ENCODE data around the gene LGALS16.

DNA sequence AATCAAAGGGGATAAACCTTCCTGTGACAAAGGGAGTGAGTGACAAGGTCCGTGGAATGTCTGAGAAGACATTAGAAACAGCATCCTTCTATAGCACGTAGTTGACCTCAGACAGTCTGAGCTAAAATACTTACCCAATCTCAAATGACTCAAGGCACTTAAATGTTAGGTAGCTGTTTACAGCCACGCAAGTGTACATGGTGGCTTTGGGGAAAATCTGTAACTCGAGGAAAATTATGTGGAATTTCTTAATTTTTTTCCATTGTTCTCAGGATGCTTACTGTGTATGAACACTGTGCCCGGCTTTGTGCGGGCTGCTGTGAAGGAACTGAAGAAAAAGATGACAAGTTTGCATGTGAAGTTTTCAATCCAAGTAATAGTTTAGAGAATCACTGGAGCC is 48.2 kb upstream of the LGALS16 start:
- TF ChIP-seq, protein P1, sequence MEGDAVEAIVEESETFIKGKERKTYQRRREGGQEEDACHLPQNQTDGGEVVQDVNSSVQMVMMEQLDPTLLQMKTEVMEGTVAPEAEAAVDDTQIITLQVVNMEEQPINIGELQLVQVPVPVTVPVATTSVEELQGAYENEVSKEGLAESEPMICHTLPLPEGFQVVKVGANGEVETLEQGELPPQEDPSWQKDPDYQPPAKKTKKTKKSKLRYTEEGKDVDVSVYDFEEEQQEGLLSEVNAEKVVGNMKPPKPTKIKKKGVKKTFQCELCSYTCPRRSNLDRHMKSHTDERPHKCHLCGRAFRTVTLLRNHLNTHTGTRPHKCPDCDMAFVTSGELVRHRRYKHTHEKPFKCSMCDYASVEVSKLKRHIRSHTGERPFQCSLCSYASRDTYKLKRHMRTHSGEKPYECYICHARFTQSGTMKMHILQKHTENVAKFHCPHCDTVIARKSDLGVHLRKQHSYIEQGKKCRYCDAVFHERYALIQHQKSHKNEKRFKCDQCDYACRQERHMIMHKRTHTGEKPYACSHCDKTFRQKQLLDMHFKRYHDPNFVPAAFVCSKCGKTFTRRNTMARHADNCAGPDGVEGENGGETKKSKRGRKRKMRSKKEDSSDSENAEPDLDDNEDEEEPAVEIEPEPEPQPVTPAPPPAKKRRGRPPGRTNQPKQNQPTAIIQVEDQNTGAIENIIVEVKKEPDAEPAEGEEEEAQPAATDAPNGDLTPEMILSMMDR (conservative IDR thresholded peaks at IDR 0.05 in 1 of 2, IDR thresholded peaks at IDR 0.05 in 1 of 2; ENCODE audit: extremely low read depth in 1 of 2, insufficient read depth in 1 of 2, low read depth in 1 of 2, low read length in 2 of 2), result no peak
- no peak for TF ChIP-seq EZH2 (IDR thresholded peaks at IDR 0.05; ENCODE audit: borderline replicate concordance, low read length)

Data from mammary epithelial cell (primary cell).